ENCODE data around the gene LRFN4.

GRCh38 chr11:66852466-66853241 lies 4.2 kb upstream of the LRFN4 start:
- TF ChIP-seq CTCF (IDR thresholded peaks at IDR 0.05) (no peak), EP300 (IDR thresholded peaks at IDR 0.05) (no peak), POLR2A (IDR thresholded peaks at IDR 0.05) (no peak)
